ENCODE data around the gene PKLR. TPM values are rescaled to one million over a fixed set of nuclear protein-coding genes. Genes with fewer than 3 reads are reported as not detected.

Gene PKLR
- total RNA-seq, 1 experiment from 2014 or later = 0.17 TPM

GRCh38 chr1:155327981-155328380 is 26.7 kb upstream of the PKLR start:
- Histone ChIP-seq H3K4me3 (replicated peaks in 1 of 2; ENCODE audit: low read depth in 1 of 2, low read length in 2 of 2) (no peak overlapping the region), H3K79me2 (ENCODE audit: insufficient read depth, low read length) (peaks cover 39% of the 10 kb centered on the region; the same call in 1 of the 2 replicates), H3K9ac (ENCODE audit: low read length) (no peak overlapping the region), H4K20me1 (ENCODE audit: insufficient read depth) (no peaks in the 10 kb centered on the region), H2AFZ (ENCODE audit: low read depth, low read length, poor library complexity, severe bottlenecking) (no peak overlapping the region), H3K4me1 (ENCODE audit: control insufficient read depth in 1 of 2, insufficient read depth in 2 of 2, low read length in 2 of 2) (peaks cover 6 to 14% of the 10 kb centered on the region in 2 experiments), H3K9me2 (ENCODE audit: insufficient read depth) (no peaks in the 10 kb centered on the region), H3K27me3 (ENCODE audit: insufficient read depth, low read length) (no peaks in the 10 kb centered on the region), H3K27ac (ENCODE audit: low read depth, low read length) (no peak overlapping the region), H3K4me2 (ENCODE audit: low read length) (no peak overlapping the region), H3K36me3 (ENCODE audit: control insufficient read depth in 1 of 2, insufficient read depth in 2 of 2, low read length in 2 of 2) (peaks cover 24 to 25% of the 10 kb centered on the region in 2 experiments; a peak in 3 of 4 replicates), H3K9me3 (ENCODE audit: control insufficient read depth in 1 of 2, insufficient read depth in 1 of 2, low read depth in 1 of 2, low read length in 2 of 2) (no peaks in the 10 kb centered on the region)
- ChIA-PET CTCF (interaction anchor here (1.4 kb wide), 1 partner anchor 78 kb away, joined by 4 read pairs; no protein-coding TSS in a partner anchor), RAD21 (ENCODE audit: low non-redundant PET in 1 of 2, low total read pairs in 2 of 2, uncharacterized antibody in 2 of 2, unreplicated experiment in 2 of 2) (no interaction called here), POLR2A (no interaction called here)
- intact Hi-C loops (cut with micrococcal nuclease) = loop anchor here (10.0 kb wide), 1 partner anchor 153 kb away; the partner anchor contains the start of genes KRTCAP2 and TRIM46
- ATAC-seq = no peak
- no peak for DNase-seq (ENCODE audit: low read depth, low spot score)
- BruUV-seq (replicated peaks) = no TSS peak
- TF ChIP-seq SP1 (IDR thresholded peaks at IDR 0.05; ENCODE audit: low read depth) (no peak), TCF7L2 (IDR thresholded peaks at IDR 0.05; ENCODE audit: borderline replicate concordance, extremely low read depth, insufficient read depth, insufficient read length) (no peak), SIN3A (IDR thresholded peaks at IDR 0.05; ENCODE audit: low read depth) (no peak), EGR1 (IDR thresholded peaks at IDR 0.05; ENCODE audit: low read depth) (no peak), RAD21 (IDR thresholded peaks at IDR 0.05; ENCODE audit: low read depth) (no peak), JUND (IDR thresholded peaks at IDR 0.05) (no peak), POLR2AphosphoS5 (IDR thresholded peaks at IDR 0.05; ENCODE audit: low read depth, low read length) (no peak), SRF (IDR thresholded peaks at IDR 0.05; ENCODE audit: low read depth) (no peak), ZNF274 (IDR thresholded peaks at IDR 0.05; ENCODE audit: low read depth, low read length) (no peak), EZH2 (IDR thresholded peaks at IDR 0.05) (no peak), CEBPB (IDR thresholded peaks at IDR 0.05; ENCODE audit: low read depth) (no peak)

- no peak overlapping the region for H2AFZ ChIP-seq (ENCODE audit: low read depth, low read length, poor library complexity, severe bottlenecking)
- 0 out of 2 replicates have a peak overlapping the region, but pooled peaks have one; percentile 9 for H3K27ac ChIP-seq (ENCODE audit: low read depth, low read length)
- H3K9me2 ChIP-seq (ENCODE audit: insufficient read depth) = no peaks in the 10 kb centered on the region
- H3K4me3 ChIP-seq (replicated peaks in 1 of 2; ENCODE audit: low read depth in 1 of 2, low read length in 2 of 2) = no peak overlapping the region
- peaks cover 15 to 25% of the 10 kb centered on the region in 2 experiments for H3K4me1 ChIP-seq (ENCODE audit: control insufficient read depth in 1 of 2, insufficient read depth in 2 of 2, low read length in 2 of 2)
- TF ChIP-seq ATF3 (IDR thresholded peaks at IDR 0.05) (no peak), ZBTB33 (IDR thresholded peaks at IDR 0.05; ENCODE audit: extremely low read depth, insufficient replicate concordance, low read length) (no peak), POLR2A (IDR thresholded peaks at IDR 0.05; ENCODE audit: borderline replicate concordance, extremely low read depth, insufficient read depth, insufficient read length) (no peak), TCF7L2 (IDR thresholded peaks at IDR 0.05; ENCODE audit: borderline replicate concordance, extremely low read depth, insufficient read depth, insufficient read length) (no peak), EZH2phosphoT487 (IDR thresholded peaks at IDR 0.05; ENCODE audit: borderline replicate concordance) (no peak), JUND (IDR thresholded peaks at IDR 0.05) (no peak), YY1 (IDR thresholded peaks at IDR 0.05; ENCODE audit: extremely low read depth, insufficient replicate concordance, low read depth, low read length) (no peak)
- peaks cover 39% of the 10 kb centered on the region; the same call in 1 of the 2 replicates for H3K79me2 ChIP-seq (ENCODE audit: insufficient read depth, low read length)
- H3K27me3 ChIP-seq (ENCODE audit: insufficient read depth, low read length) = no peaks in the 10 kb centered on the region
- POLR2A ChIA-PET = no interaction called here
- H3K9me3 ChIP-seq (ENCODE audit: control insufficient read depth in 1 of 2, insufficient read depth in 1 of 2, low read depth in 1 of 2, low read length in 2 of 2) = no peaks in the 10 kb centered on the region
- intact Hi-C loops (cut with micrococcal nuclease) = loop anchor here (10.0 kb wide), 1 partner anchor 152 kb away; the partner anchor contains the start of genes KRTCAP2 and TRIM46
- CTCF ChIA-PET = no interaction called here
- no peaks in the 10 kb centered on the region for H4K20me1 ChIP-seq (ENCODE audit: insufficient read depth)
- ATAC-seq (no peak), DNase-seq (ENCODE audit: low read depth, low spot score) (no peak)
- no peak overlapping the region for H3K4me2 ChIP-seq (ENCODE audit: low read length)
- RAD21 ChIA-PET (ENCODE audit: low non-redundant PET in 1 of 2, low total read pairs in 2 of 2, uncharacterized antibody in 2 of 2, unreplicated experiment in 2 of 2) = no interaction called here
- peaks cover 24 to 25% of the 10 kb centered on the region in 2 experiments; a peak in 3 of 4 replicates for H3K36me3 ChIP-seq (ENCODE audit: control insufficient read depth in 1 of 2, insufficient read depth in 2 of 2, low read length in 2 of 2)
- no peak overlapping the region for H3K9ac ChIP-seq (ENCODE audit: low read length)
- no TSS peak for BruUV-seq (replicated peaks)
These were observed 25.4 kb upstream of the PKLR start for GRCh38 chr1:155326631-155327037.
